ENCODE data around the gene SIRPG. TPM values are rescaled to one million over a fixed set of nuclear protein-coding genes. Genes with fewer than 3 reads are reported as not detected.

Gene SIRPG
- total RNA-seq, 1 experiment from 2014 or later = 2.1 TPM

DNA sequence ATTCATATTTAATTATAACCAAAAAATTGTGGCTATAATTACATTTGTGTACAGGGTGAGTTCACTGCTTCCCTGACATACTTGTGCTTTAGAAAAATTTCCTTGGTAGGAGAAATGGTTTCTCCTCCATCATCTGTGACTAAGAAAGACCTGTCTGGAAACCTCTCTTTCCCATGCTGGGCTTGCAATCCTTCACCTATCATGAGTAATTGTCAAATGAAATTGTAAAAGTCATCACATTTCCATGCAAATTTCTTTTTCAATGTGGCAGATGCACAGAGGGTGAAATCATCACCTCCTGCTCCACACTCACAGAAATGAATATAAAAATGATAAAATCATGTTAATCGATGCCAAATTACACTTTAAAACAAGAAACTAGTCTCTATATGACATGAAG, 36.3 kb downstream of the SIRPG start:
- intact Hi-C loops (cut with micrococcal nuclease; ENCODE audit: unreplicated experiment) = no loop called here
- H3K36me3 ChIP-seq (ENCODE audit: low read depth) = peaks cover 5% of the 10 kb centered on the region; the same call in 1 of the 2 replicates
- H4K20me1 ChIP-seq (ENCODE audit: insufficient read depth) = no peaks in the 10 kb centered on the region
- no peak overlapping the region for H3K4me3 ChIP-seq
- CTCF ChIA-PET = no interaction called here
- TF ChIP-seq EZH2 (IDR thresholded peaks at IDR 0.05; ENCODE audit: low read depth) = no peak
- TF ChIP-seq, protein P1, sequence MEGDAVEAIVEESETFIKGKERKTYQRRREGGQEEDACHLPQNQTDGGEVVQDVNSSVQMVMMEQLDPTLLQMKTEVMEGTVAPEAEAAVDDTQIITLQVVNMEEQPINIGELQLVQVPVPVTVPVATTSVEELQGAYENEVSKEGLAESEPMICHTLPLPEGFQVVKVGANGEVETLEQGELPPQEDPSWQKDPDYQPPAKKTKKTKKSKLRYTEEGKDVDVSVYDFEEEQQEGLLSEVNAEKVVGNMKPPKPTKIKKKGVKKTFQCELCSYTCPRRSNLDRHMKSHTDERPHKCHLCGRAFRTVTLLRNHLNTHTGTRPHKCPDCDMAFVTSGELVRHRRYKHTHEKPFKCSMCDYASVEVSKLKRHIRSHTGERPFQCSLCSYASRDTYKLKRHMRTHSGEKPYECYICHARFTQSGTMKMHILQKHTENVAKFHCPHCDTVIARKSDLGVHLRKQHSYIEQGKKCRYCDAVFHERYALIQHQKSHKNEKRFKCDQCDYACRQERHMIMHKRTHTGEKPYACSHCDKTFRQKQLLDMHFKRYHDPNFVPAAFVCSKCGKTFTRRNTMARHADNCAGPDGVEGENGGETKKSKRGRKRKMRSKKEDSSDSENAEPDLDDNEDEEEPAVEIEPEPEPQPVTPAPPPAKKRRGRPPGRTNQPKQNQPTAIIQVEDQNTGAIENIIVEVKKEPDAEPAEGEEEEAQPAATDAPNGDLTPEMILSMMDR (conservative IDR thresholded peaks at IDR 0.05) = no peak
- no peaks in the 10 kb centered on the region for H3K27me3 ChIP-seq (ENCODE audit: insufficient read depth, low read depth)
- no TSS peak for BruUV-seq (replicated peaks)
- peaks cover 5% of the 10 kb centered on the region; the same call in 1 of the 2 replicates for H3K9me3 ChIP-seq (ENCODE audit: insufficient read depth, low read depth)
- POLR2A ChIA-PET (ENCODE audit: unreplicated experiment) = no interaction called here
- no peak overlapping the region for H2AFZ ChIP-seq
- H3K27ac ChIP-seq = no peak overlapping the region
- peaks cover 56% of the 10 kb centered on the region for H3K4me1 ChIP-seq (replicated peaks; ENCODE audit: insufficient read depth)
- H3K79me2 ChIP-seq (ENCODE audit: low read depth) = peaks cover 7% of the 10 kb centered on the region
- DNase-seq = no peak
- H3K4me2 ChIP-seq = no peak overlapping the region
- H3F3A ChIP-seq (ENCODE audit: insufficient read depth, low read depth) = peaks cover 17% of the 10 kb centered on the region; the same call in 1 of the 2 replicates
- no peaks in the 10 kb centered on the region for H3K9me2 ChIP-seq (ENCODE audit: insufficient read depth)

DNA sequence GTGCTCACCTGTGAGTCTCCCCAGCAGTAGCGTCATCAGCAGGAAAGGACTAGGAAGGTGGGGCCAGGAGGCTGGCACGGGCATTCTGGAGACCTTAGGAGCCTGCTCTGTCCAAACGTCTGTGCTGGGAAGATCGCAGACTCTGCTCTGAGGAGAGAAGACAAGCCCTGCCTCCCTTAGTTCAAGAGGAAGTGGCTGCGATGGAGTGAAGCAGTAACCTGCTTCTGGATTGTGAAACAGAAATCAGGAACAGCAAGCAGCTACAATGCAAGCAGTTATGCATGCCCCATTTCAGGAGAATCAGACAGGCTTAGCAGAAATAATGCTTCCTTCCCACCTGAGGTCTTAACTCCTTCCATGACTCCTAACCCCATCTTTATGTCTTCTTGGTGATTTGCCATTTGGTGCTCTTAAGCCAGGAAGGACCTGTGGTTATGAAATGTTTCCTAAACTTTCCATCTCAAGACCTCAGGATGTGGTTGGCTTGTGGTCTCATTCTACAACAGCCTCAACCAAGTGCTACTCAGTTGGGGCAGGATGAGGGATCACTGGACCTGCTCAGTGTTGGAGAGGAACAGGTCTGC, 37.6 kb downstream of the SIRPG start, which contains the start of gene SIRPB1:
SIRPB1 (minus strand) TSS at position 149 of the 584 bp plus-strand sequence; CDS start at position 84, 65 bp downstream.
- H3F3A ChIP-seq (ENCODE audit: insufficient read depth, low read depth) = peaks cover 17% of the 10 kb centered on the region; the same call in 1 of the 2 replicates
- no peaks in the 10 kb centered on the region for H3K9me2 ChIP-seq (ENCODE audit: insufficient read depth)
- peak within 1 kb of the TSS; percentile 63 for H3K4me2 ChIP-seq
- H3K27me3 ChIP-seq (ENCODE audit: insufficient read depth, low read depth) = no peaks in the 10 kb centered on the region
- BruUV-seq (replicated peaks) = TSS peak; percentile 34
- ChIA-PET POLR2A (ENCODE audit: unreplicated experiment) (no interaction called here), CTCF (no interaction called here)
- peaks cover 10% of the 10 kb centered on the region; the same call in 1 of the 2 replicates for H3K36me3 ChIP-seq (ENCODE audit: low read depth)
- H3K9me3 ChIP-seq (ENCODE audit: insufficient read depth, low read depth) = peaks cover 9% of the 10 kb centered on the region
- peak within 1 kb of the TSS; percentile 56 for H2AFZ ChIP-seq
- peak within 1 kb of the TSS; percentile 42; the same call in 1 of the 2 replicates for H3K4me3 ChIP-seq
- peak; percentile 50 to 60 for DNase-seq
- peaks cover 11% of the 10 kb centered on the region for H3K79me2 ChIP-seq (ENCODE audit: low read depth)
- H4K20me1 ChIP-seq (ENCODE audit: insufficient read depth) = no peaks in the 10 kb centered on the region
- intact Hi-C loops (cut with micrococcal nuclease; ENCODE audit: unreplicated experiment) = no loop called here
- peak within 1 kb of the TSS; percentile 65 for H3K27ac ChIP-seq
- H3K4me1 ChIP-seq (replicated peaks; ENCODE audit: insufficient read depth) = peaks cover 50% of the 10 kb centered on the region
- TF ChIP-seq, protein P1 (conservative IDR thresholded peaks at IDR 0.05) = no peak
- no peak for TF ChIP-seq EZH2 (IDR thresholded peaks at IDR 0.05; ENCODE audit: low read depth)

DNA sequence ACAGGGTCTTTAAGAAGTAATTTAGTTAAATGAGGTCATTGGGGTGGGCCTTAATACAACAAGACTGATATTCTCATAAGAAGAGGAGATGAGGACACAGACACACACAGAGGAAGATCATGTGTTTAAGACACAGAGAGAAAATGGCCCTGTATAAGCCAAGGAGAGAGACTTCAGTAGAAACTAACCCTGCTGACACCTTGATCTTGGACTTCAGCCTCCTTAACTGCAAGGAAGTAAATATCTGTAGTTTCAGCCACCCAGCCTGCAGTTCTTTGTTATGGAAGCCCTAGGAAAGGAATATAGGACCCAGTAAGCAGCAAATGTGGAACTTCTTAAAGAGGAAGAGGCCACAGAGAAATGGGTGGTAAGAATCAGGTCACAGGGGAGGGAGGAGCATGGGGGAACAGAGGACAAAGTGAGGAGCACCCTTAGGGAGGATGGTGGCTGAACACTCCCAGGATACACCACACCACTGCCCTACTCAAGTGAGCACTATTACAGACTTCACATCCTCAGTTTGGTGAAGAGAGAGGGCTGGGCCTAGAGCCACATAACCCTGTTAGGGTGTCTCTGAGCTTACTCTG, 38.5 kb downstream of the SIRPG start:
- Histone ChIP-seq H4K20me1 (ENCODE audit: insufficient read depth) (no peaks in the 10 kb centered on the region), H3K9me2 (ENCODE audit: insufficient read depth) (no peaks in the 10 kb centered on the region), H3K36me3 (ENCODE audit: low read depth) (peaks cover 13% of the 10 kb centered on the region; the same call in 1 of the 2 replicates), H3K4me3 (peak overlapping the region; percentile 42; the same call in 1 of the 2 replicates), H2AFZ (peak overlapping the region; percentile 56; the same call in 1 of the 2 replicates), H3K4me2 (peak overlapping the region; percentile 63), H3F3A (ENCODE audit: insufficient read depth, low read depth) (peaks cover 17% of the 10 kb centered on the region; the same call in 1 of the 2 replicates), H3K4me1 (replicated peaks; ENCODE audit: insufficient read depth) (peaks cover 43% of the 10 kb centered on the region), H3K79me2 (ENCODE audit: low read depth) (peaks cover 11% of the 10 kb centered on the region), H3K27me3 (ENCODE audit: insufficient read depth, low read depth) (no peaks in the 10 kb centered on the region), H3K27ac (peak overlapping the region; percentile 65), H3K9me3 (ENCODE audit: insufficient read depth, low read depth) (peaks cover 14% of the 10 kb centered on the region)
- no peak for TF ChIP-seq EZH2 (IDR thresholded peaks at IDR 0.05; ENCODE audit: low read depth)
- TF ChIP-seq, protein P1 (conservative IDR thresholded peaks at IDR 0.05) = no peak
- BruUV-seq (replicated peaks) = no TSS peak
- DNase-seq = no peak
- intact Hi-C loops (cut with micrococcal nuclease; ENCODE audit: unreplicated experiment) = no loop called here
- CTCF ChIA-PET = no interaction called here
- POLR2A ChIA-PET (ENCODE audit: unreplicated experiment) = interaction anchor here (0.6 kb wide), 1 partner anchor 87 kb away, joined by 3 read pairs; no protein-coding TSS in a partner anchor

Data from PC-9 (cell line).